NCI-H1105 (cell line): ENCODE data around the gene PRIM1.
"Not testable (repeated sequence)": the region's sequence is repeated elsewhere in the genome, so short reads cannot be mapped to it uniquely, and the experiment has no call there.

Source experiments
- DNase-seq: peaks from one replicate; lab custom pipeline; 2025; lab: John Stamatoyannopoulos, UW

The PRIM1 gene

GRCh38 chr12:56716933-56717880, 34.9 kb downstream of the PRIM1 start:
- DNase-seq, result no peak

DNA sequence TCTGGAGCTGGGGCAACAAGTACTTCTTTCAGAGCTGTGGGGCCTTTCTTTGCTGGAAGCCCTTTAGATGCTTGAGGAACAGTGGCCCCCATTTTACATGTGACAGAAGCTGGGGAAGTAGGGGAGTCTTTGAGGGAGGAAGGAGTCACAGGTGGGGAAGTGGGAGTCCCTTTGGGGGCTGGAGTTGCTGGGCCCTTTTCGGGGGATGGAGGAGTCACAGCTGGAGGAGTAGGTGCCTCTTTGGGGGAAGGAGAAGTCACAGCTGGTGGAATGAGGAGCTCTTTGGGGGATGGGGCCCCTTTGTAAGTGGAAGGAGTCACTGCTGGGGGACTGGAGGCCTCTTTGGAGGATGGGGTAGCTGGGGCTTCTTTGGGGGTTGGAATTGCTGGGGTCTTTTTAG, 35.7 kb downstream of the PRIM1 start:
- no peak for DNase-seq

GRCh38 chr12:56715798-56716197, 36.3 kb downstream of the PRIM1 start:
- no peak for DNase-seq

DNA sequence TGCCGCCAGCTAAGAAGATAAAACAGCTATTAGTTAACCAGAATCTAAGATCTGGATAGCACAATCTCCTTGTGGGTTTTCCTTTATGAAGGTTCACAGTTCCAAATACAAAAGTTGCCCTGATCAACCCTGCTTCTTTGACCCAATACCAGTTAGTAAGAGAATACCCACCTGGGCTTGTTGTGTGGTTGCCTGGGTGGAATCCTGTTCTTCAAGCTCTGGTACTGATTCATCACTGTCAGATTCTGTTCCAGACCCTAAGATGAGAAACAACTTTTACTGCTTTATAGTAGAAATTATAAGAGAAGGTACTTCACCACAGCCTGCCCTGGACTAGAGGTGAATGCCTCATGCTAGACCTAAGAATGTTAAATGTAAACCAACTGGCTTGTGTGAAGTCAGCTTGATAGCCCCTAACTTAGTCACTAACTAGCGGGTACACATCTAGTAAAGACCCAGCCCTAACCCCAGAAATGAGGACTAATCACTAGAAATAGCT, 37.6 kb downstream of the PRIM1 start:
- no peak for DNase-seq

- no peak for DNase-seq
Observed at GRCh38 chr12:56713345-56713744, 38.8 kb downstream of the PRIM1 start.

GRCh38 chr12:56709759-56710376, 42.3 kb downstream of the PRIM1 start:
- no peak for DNase-seq

- not testable (repeated sequence) for DNase-seq
Observed at GRCh38 chr12:56704522-56704921, 47.6 kb downstream of the PRIM1 start.

DNA sequence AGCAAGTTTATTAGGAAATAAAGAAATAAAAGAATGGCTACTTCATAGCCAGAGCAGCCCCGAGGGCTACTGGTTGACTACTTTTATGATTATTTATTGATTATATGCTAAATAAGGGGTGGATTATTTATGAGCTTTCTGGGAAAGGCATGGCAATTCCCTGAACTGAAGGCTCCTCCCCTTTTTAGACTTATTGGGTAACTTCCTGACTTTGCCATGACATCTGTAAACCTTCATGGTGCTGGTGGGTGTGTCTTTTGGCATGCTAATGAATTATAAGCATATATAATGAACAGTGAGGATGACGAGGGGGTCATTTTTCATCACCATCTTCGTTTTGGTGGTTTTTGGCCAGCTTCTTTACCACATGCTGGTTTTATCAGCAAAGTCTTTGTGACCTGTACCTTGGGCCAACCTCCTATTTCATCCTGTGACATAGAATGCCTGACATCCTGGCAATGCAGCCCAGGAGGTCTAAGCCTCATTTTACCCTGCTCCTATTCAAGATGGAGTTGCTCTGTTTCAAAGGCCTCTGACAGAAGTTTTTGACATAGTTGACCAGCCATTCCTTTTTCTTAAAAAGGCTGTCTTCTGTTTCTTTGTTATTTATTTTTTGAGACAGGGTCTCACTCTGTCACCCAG, 53.0 kb downstream of the PRIM1 start:
- no peak for DNase-seq

GRCh38 chr12:56695327-56696101, 56.6 kb downstream of the PRIM1 start:
- no peak for DNase-seq

DNA sequence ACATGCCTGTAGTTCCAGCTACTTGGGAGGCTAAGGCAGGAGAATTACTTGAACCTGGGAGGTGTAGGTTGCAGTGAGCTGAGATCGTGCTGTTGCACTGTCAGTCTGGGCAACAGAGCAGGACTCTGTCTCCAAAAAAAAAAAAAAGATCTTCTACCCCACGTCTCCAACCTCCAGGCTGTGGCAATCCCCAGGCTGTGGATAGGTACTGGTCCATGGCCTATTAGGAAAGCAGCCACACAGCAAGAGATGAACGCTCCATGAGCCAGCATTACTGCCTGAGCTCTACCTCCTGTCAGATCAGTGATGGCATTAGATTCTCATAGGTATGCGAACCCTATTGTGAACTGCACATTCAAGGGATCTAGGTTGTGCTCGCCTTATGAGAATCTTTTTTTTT, 58.0 kb downstream of the PRIM1 start:
- DNase-seq, result no peak

DNA sequence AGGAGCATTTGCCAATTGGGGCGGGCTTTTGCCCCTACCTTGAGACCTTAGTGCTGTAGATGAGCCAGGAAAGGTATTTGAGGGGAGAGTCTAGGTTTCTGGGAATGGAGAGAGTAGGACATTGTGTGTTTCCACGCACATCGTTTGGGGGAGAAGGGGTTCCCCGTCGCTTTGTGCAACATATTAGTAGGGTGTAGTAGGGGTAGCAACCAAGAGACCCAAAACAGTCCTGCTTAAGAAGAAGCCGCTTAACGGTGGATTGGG, 63.3 kb downstream of the PRIM1 start:
- DNase-seq, result no peak

DNA sequence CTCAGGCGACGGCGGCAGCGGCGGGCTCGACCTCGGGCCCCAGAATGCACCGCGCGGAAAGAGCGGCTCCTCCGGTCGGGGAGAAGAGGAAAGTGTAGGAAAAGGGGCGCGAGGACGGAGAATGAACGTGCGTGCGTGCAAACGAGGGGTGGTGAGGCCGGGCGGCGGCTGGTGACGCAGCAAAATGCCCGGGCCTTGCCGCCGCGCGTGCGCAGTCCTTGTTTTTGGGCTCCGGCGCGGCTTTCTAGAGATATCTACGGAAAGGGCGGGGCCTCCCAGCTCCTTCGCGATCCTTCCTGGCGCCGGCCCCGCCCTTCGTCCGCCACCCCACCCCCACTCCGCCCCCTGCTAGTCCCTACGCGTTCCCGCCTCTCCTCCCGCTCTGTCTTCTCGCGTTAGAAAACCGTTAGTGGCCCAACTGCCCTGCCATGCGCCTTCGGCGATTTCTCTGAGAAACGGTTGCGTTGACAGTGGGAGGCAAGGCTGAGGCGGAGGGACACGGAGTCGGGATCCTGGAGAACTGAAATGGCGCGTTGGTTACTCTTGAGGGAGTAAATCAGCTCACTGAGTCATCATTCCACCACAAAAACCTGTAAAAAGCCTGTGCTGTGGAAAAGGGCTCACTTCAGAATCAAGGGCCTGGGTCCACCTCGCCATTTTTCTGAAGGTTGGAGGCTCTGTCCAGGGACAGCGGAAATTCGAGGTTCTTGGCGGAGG, 63.8 kb downstream of the PRIM1 start, which contains the start of gene PTGES3:
Gene PTGES3 (minus strand): TSS at position 156 of the 717 bp plus-strand sequence. CDS start 285 bp downstream, outside the sequence.
- DNase-seq, result peak; percentile 91

GRCh38 chr12:56687223-56688128, 64.6 kb downstream of the PRIM1 start:
- DNase-seq, result no peak

GRCh38 chr12:56684745-56685359, 67.3 kb downstream of the PRIM1 start:
- DNase-seq, result no peak

DNA sequence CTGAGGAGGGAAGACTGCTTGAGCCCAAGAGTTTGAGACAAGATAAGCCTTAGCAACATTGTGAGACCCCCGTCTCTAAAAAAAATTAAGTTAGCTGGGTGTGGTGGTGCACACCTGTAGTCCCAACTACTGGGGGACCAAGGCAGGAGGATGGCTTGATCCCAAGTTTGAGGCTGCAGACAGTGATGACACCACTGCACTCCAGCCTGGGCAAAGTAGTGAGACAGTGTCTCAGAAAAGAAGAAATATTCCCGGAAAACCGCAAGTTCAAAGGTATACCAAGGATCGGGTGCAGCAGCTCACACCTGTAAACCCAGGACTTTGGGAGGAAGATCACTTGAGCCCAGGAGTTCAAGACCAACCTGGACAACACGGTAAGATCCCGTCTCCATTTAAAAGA, 69.8 kb downstream of the PRIM1 start:
- DNase-seq, result no peak
